HCEC 1CT (cell line): ENCODE measurements around the gene TUBB.
"Not testable (repeated sequence)": the region's sequence is repeated elsewhere in the genome, so short reads cannot be mapped to it uniquely, and the experiment has no call there.

Experiments used
- DNase-seq: peaks from one replicate; pipeline ENCODE4 v3.0.0-alpha.2; 2017

TUBB gene

DNA sequence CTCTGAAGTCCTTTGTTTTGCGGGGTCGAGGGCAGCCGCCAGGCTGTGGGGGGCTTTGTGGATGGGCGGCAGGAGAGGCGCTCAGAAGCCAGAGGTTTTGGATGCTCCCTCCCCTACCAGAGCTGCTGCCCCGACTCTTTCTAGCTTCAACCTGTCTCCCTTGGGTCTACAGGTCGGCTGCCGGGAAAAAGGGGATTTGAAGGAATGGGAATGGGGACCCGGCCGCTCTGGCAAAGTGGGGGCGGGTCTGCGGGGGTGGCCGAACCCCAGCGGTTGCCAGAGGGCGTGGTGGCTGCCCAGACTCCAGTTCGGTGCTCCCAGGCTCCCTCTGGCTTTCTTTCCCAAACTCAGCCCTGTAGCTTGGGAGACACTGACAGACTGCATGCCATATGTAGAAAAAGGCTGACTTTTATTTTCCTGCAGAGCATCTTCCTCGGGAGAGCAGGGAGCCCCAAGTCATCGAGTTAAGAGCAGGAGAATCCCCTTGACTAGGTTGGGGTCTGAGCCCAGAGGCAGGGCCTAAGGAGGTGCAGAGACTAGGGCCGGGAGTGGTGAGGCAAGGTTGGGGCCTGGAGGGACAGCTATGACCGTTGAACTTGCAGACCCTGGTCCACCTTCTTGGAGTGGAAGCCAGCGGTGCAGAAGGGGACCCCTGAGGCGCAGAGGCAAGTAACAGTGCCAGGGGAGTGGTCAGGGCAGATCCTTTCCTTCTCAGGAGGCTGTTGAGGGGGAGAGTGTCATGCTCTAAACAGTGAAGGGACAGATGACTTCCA lies 32.3 kb upstream of the TUBB start:
- DNase-seq: peak; percentile 61

- DNase-seq: no peak
Measured at GRCh38 chr6:30688569-30688968, 31.6 kb upstream of the TUBB start.

GRCh38 chr6:30689022-30689865 lies 30.9 kb upstream of the TUBB start:
- DNase-seq: no peak

DNA sequence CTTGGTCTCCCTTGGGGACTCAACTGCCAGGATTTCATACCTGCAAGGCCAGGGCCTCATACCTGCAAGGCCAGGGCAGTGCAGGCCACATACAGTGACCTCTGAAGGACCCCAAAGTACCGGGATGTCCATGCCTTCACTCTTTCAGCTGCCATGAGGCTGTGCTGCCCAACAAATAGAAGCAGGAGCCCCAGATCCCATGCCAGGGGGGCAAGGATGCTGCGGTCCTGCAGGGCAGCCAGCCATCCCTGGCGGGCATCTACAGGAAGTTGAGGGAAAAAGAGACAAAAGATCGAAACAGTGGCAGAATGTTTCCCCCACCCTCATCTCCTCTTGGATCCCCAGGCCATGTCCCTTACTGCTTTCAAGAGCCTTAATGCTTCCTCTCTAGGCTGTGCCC lies 30.2 kb upstream of the TUBB start:
- no peak for DNase-seq

DNA sequence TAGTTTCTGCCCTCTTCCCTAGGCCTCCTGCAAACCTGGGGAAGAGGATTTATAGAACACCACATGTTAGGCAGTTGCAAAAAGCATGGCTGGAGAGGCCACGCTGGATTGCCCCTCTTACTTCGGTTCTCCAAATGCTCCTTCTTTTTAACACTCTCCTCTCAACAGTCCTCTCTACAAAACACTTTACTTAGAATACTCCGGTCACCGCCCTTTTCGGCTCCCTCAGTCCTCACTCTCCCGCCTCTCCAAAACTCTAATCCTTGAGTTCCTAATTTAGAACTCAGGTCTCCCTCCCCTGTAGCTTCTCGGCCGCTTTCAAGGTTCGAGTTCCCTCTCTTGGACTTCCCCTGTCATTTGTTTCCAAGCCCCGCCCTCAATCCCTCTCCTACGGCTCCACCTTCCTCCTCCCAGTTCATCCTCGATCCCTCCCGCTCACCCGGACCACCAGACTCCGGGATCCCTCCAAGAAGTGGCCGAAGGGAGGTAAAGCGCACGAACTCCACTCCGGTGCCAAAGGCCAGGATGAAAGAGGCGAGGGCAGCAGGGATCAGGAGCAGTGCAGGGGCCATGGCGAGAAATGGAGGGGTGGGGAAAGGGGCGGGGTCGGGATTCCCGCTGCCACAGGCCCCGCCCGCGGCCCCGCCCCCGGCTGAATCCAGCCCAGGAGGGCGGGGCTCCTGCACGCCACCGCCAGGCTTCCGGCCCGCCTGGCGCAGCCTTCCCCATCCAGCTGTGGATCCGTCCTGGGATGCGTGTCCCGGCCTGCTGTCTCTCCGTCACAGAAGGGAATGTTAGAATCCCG lies 29.5 kb upstream of the TUBB start, which contains the start of gene NRM:
Gene NRM, minus strand, starts transcription at position 582 of the 805 bp plus-strand sequence. Its CDS starts 10 bp downstream, at position 572.
- peak; percentile 91 for DNase-seq

DNA sequence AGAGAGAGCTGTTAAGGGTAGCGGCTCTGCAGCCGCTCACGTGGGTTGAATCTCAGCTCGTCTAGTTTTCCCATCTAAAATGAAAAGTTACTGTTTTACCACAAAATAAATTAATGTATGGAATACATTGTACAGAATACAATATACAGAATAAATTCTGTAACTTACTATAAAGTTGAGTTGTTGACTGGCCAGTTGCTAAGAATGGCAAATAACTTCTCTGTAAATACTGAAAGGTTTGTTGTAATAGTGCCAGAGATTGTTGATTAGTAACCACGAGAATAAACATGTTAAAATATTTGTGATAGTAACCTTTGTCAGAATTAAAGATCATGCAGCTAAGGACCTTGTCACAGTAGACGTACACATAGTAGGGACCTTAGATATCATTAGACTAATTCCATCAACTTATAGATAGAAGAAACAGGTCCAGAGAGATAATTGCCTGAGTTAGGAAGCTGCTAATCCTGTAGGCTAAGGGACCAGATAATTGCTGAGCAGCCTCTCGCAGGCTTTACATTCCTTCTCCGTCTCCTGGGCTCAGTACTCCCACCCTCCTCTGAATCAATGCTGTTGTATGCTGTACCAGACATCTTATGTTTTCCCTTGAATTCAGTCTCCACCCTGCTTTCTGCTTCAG lies 28.8 kb upstream of the TUBB start:
- DNase-seq: no peak

DNA sequence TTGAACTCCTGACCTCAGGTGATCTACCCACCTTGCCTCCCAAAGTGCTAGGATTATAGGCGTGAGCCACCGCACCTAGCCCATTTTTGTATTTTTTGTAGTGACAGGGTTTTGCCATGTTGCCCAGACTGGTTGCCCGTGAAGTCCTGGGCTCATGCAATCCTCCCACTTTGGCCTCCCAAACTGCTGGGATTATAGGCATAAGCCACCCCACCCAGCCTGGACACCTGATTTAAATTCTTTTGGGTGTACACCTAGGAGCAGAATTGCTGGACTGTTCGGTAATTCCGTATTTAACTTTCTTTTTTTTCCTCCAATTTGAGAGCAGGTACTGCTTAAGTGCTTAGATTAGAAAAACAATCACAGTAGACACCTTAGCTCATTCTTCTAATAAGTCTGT lies 23.7 kb upstream of the TUBB start:
- no peak for DNase-seq

DNA sequence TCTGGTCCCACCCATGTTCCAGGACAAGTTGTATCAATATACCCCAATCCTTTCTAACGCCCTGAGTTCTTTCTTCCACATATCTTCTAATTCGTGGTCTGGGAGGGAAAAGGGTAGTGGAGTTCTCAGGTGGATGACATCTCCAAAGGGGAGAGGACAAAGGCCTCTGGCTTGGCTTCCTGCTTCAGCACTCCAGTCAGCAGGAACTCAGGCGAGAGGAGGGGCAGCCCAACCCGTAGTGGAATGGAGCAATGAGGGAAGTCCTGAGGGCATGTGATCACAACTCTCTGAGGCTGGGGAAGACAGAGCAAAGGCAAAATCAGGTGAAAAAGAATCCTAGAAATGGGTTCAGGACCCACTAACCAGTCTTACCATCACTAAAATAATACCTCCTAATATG lies 19.8 kb upstream of the TUBB start:
- no peak for DNase-seq

- no peak for DNase-seq
Measured at GRCh38 chr6:30703011-30703410, 17.1 kb upstream of the TUBB start.

GRCh38 chr6:30703821-30704220 lies 16.3 kb upstream of the TUBB start:
- DNase-seq: no peak

DNA sequence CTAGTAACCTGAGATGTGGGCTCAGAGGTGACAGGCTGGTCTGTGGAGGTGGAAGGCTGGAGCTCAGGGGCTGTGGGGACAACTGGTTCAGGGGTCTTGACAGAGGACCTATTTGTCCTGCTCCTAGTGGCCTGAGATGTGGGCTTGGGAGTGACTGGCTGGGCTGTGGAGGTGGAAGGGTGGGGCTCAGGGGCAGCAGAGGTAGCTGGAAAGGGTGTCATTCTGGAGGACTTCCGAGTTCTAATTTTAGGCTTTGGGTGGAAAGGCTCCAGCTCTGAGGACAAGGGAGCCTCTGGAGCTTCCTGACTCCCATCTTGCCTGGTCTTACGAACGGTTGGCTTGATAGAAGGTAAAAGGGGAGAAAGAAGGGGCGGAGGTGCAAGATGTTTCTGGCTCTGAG lies 14.5 kb upstream of the TUBB start:
- DNase-seq: no peak

- no peak for DNase-seq
Measured at GRCh38 chr6:30707281-30707850, 12.8 kb upstream of the TUBB start.

DNA sequence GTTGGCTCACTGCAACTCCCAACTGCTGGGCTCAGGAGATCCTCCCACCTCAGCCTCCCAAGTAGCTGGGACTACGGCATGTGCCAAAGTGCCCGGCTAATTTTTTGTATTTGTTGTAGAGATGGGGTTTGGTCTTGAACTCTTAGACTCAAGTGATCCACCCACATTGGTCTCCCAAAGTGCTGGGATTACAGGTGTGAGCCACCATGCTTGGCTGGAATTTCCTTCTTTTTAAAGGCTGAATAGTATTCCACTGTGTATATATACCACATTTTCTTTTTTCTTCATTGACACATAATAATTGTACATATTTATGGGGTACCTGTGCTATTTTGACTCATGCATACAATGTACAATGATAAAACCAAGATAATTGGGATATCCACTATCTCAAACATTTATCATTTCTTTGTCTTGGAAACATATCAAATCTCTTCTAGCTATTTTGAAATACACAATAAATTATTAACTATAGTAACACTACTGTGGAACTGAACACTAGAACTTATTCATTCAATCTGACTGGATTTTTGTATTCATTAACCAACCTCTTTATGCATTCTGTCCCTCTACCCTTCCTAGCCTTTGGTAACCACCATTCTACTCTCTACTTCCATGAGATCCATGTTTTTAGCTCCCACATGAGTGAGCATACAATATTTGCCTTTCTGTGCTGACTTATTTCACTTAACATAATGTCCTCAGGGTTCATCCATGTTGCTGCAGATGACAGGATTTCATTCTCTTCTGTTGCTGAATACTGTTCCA lies 10.9 kb upstream of the TUBB start:
- DNase-seq: no peak

- no peak for DNase-seq
Measured at GRCh38 chr6:30711758-30712380, 8.3 kb upstream of the TUBB start.

DNA sequence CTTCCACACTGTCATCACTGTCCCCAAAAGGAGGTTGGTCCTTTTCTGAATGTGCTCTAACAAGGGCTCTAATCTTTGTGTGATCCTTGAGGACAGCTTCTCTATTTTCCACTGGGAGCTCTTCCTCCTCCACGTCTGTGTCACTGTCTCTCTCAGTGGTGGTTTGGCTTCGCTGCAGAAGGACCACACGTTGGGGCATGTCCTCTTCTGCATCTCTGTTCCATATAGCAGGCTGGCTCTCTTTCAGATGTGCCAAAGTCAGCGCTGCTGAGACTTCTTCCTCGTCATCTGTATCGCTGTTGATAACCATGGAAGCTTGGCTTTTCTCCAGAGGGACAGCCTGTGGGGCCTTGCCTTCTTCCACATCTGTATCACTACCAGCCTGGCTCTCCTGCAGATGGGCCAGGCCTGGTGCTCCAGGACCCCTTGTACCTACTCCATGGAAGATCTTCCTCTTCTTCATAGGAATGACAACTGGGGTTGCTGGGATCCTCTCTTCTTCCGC lies 7.7 kb upstream of the TUBB start:
- DNase-seq: no peak

DNA sequence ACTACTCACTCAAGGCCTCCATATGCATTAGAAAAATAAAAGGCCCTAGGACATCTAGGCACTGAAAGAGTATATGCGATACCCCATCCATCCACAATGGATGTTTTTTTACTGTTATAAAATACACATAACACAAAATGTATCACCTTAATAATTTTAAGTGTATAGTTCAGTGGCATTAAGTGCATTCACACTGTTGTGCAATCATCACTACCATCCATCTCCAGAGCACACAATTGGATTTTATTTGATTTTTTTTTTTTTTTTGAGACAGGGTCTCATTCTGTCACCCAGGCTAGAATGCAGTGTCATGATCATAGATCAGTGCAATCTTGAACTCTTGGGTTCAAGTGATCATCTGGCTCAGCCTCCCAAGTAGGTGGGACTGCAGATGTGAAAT lies 5.9 kb upstream of the TUBB start:
- no peak for DNase-seq

- no peak for DNase-seq
Measured at GRCh38 chr6:30716879-30717128, 3.3 kb upstream of the TUBB start.

GRCh38 chr6:30717129-30717844 lies 2.9 kb upstream of the TUBB start, which contains the start of gene MDC1:
Gene MDC1 (minus strand): TSS chr6:30717281. CDS start chr6:30715175, 2,106 bp downstream.
- peak; percentile 100 for DNase-seq

- not testable (repeated sequence) for DNase-seq
Measured at GRCh38 chr6:30717845-30718720, 2.1 kb upstream of the TUBB start.
